Stimulated activated CD4-positive, alpha-beta T cell treated with anti-CD3 and anti-CD28 coated beads, Interleukin-2, amount 100 ng/mL, for 48 hours (primary cell): ENCODE results near the gene GALNT1.

ENCODE experiments used
- DNase-seq, 2 donors: peaks; one replicate each; pipeline ENCODE4 v3.0.0-alpha.2; 2020

Gene GALNT1

GRCh38 chr18:35728676-35729075 lies 147.1 kb downstream of the GALNT1 start:
- DNase-seq: no peak

GRCh38 chr18:35729991-35730668 lies 148.6 kb downstream of the GALNT1 start:
- no peak for DNase-seq

- no peak for DNase-seq
Observed at GRCh38 chr18:35730691-35731370, 149.3 kb downstream of the GALNT1 start.

GRCh38 chr18:35731701-35732100 lies 150.2 kb downstream of the GALNT1 start:
- DNase-seq: no peak

GRCh38 chr18:35732162-35732561 lies 150.6 kb downstream of the GALNT1 start:
- no peak for DNase-seq

- DNase-seq: no peak
Observed at GRCh38 chr18:35732636-35733035, 151.1 kb downstream of the GALNT1 start.

- DNase-seq: no peak
Observed at GRCh38 chr18:35733408-35733807, 151.9 kb downstream of the GALNT1 start.

- no peak for DNase-seq
Observed at GRCh38 chr18:35736696-35737095, 155.2 kb downstream of the GALNT1 start.

GRCh38 chr18:35739778-35740177 lies 158.2 kb downstream of the GALNT1 start:
- DNase-seq: no peak

GRCh38 chr18:35740656-35741055 lies 159.1 kb downstream of the GALNT1 start:
- no peak for DNase-seq

GRCh38 chr18:35743916-35744315 lies 162.4 kb downstream of the GALNT1 start:
- DNase-seq: no peak

GRCh38 chr18:35745814-35746213 lies 164.3 kb downstream of the GALNT1 start:
- DNase-seq: no peak

- DNase-seq: no peak
Observed at GRCh38 chr18:35746826-35747339, 165.3 kb downstream of the GALNT1 start.

- DNase-seq: no peak
Observed at GRCh38 chr18:35747894-35748472, 166.4 kb downstream of the GALNT1 start.

- no peak for DNase-seq
Observed at GRCh38 chr18:35749701-35750100, 168.2 kb downstream of the GALNT1 start.

- no peak for DNase-seq
Observed at GRCh38 chr18:35750929-35751328, 169.4 kb downstream of the GALNT1 start.

- DNase-seq: no peak
Observed at GRCh38 chr18:35753306-35753910, 171.9 kb downstream of the GALNT1 start.

GRCh38 chr18:35754464-35754863 lies 172.9 kb downstream of the GALNT1 start:
- no peak for DNase-seq

GRCh38 chr18:35755369-35755768 lies 173.8 kb downstream of the GALNT1 start:
- DNase-seq: no peak

GRCh38 chr18:35756506-35757117 lies 175.1 kb downstream of the GALNT1 start:
- peak; percentile 55 to 59 for DNase-seq
